IMR-90 (cell line): ENCODE measurements around the gene CTIF. TPM values are rescaled to one million over a fixed set of nuclear protein-coding genes. Genes with fewer than 3 reads are reported as not detected.

Experiments used
- ATAC-seq: fragments of 200-7000 bp; cut with Tn5 transposase; 2 replicates; pipeline ENCODE4 v1.9.1; 2020; ENCODE audit warnings: low read depth, mild to moderate bottlenecking, moderate library complexity
- BruUV-seq: library from RNA; stranded (reverse); fragments of 400-500 nt; replicated peaks from 2 replicates; lab custom pipeline; 2021; lab: Mats Ljungman, UMichigan
- CTCF ChIA-PET: fragments of 300-600 bp; formaldehyde crosslinking; extraction: SDS; loops from one replicate; lab custom pipeline; 2021; ENCODE audit warnings: antibody characterized with exemption; lab: Yijun Ruan, JAX
- POLR2A ChIA-PET: fragments of 300-600 bp; sonication (Branson Sonifier 250); formaldehyde crosslinking; loops from one replicate; lab custom pipeline; 2022; ENCODE audit warnings: antibody characterized with exemption; ENCODE audit not compliant: unreplicated experiment; lab: Charles Lee
- DNase-seq: peaks from one replicate; pipeline ENCODE4 v3.0.0; 2013
- H2AFZ ChIP-seq: replicated peaks from 2 replicates; pipeline ENCODE3; 2013; ENCODE audit warnings: low read length, mild to moderate bottlenecking; ENCODE audit not compliant: poor library complexity
- H2AK5ac ChIP-seq: 2 replicates; pipeline ENCODE4 v1.6.1; 2013; ENCODE audit warnings: low read depth, low read length, inconsistent platforms
- H2AK9ac ChIP-seq: replicated peaks from 2 replicates; pipeline ENCODE3; 2013; ENCODE audit warnings: mild to moderate bottlenecking, low read depth, low read length, moderate library complexity; ENCODE audit not compliant: poor library complexity
- H2BK120ac ChIP-seq: 2 replicates; pipeline ENCODE4 v1.6.1; 2013; ENCODE audit warnings: low read depth, low read length, inconsistent platforms
- H2BK15ac ChIP-seq: 3 replicates; pipeline ENCODE4 v1.6.1; 2013; ENCODE audit warnings: low read depth, low read length, inconsistent platforms
- H2BK20ac ChIP-seq: 2 replicates; pipeline ENCODE4 v1.6.1; 2013; ENCODE audit warnings: low read depth, mild to moderate bottlenecking, inconsistent platforms, low read length, moderate library complexity
- H2BK5ac ChIP-seq: 2 replicates; pipeline ENCODE4 v1.6.1; 2013; ENCODE audit warnings: mild to moderate bottlenecking, low read depth, low read length, inconsistent platforms; ENCODE audit not compliant: poor library complexity, severe bottlenecking
- H3K14ac ChIP-seq: replicated peaks from 2 replicates; pipeline ENCODE4 v1.6.1; 2013; ENCODE audit warnings: low read depth, low read length, inconsistent platforms
- H3K18ac ChIP-seq: 2 replicates; pipeline ENCODE4 v1.6.1; 2013; ENCODE audit warnings: low read depth, low read length, control low read depth
- H3K23ac ChIP-seq: 2 replicates; pipeline ENCODE4 v1.6.1; 2013; ENCODE audit warnings: low read depth, low read length, inconsistent platforms
- H3K27ac ChIP-seq: 2 replicates; pipeline ENCODE4 v1.5.1; 2013; ENCODE audit warnings: mild to moderate bottlenecking, control low read depth, low read length; ENCODE audit not compliant: insufficient read depth
- H3K27me3 ChIP-seq: 2 replicates; pipeline ENCODE4 v1.6.1; 2013; ENCODE audit warnings: low read length; ENCODE audit not compliant: control insufficient read depth, insufficient read depth
- H3K36me3 ChIP-seq: 2 replicates; pipeline ENCODE4 v1.6.1; 2013; ENCODE audit warnings: low read length, mixed read lengths; ENCODE audit not compliant: control insufficient read depth, insufficient read depth
- H3K4ac ChIP-seq: 2 replicates; pipeline ENCODE4 v1.6.1; 2013; ENCODE audit warnings: low read depth, low read length, inconsistent platforms
- H3K4me1 ChIP-seq: 2 replicates; pipeline ENCODE4 v1.6.1; 2013; ENCODE audit warnings: low read length, mixed read lengths; ENCODE audit not compliant: control insufficient read depth, insufficient read depth
- H3K4me2 ChIP-seq: 2 replicates; pipeline ENCODE4 v1.6.1; 2013; ENCODE audit warnings: low read depth, mild to moderate bottlenecking, control low read depth, low read length, moderate library complexity
- H3K4me3 ChIP-seq: 2 replicates; pipeline ENCODE4 v1.5.1; 2013; ENCODE audit warnings: low read depth, mild to moderate bottlenecking, control low read depth, low read length, moderate library complexity; ENCODE audit not compliant: insufficient read depth
- H3K56ac ChIP-seq: 2 replicates; pipeline ENCODE4 v1.6.1; 2013; ENCODE audit warnings: low read length, inconsistent platforms; ENCODE audit not compliant: insufficient read depth; ENCODE audit errors: extremely low read depth
- H3K79me1 ChIP-seq, 2 experiments: 2 replicates each; pipeline ENCODE4 v1.6.1; 2013; ENCODE audit warnings: low read length in 2 of 2, inconsistent platforms in 1 of 2, low read depth in 1 of 2
- H3K9ac ChIP-seq: 2 replicates; pipeline ENCODE4 v1.6.1; 2013; ENCODE audit warnings: low read depth, low read length, control low read depth
- H3K9me1 ChIP-seq: 2 replicates; pipeline ENCODE4 v1.6.1; 2013; ENCODE audit warnings: low read length, inconsistent platforms; ENCODE audit not compliant: insufficient read depth
- H3K9me3 ChIP-seq: 2 replicates; pipeline ENCODE4 v1.6.1; 2013; ENCODE audit warnings: low read length; ENCODE audit not compliant: control insufficient read depth, insufficient read depth
- H4K20me1 ChIP-seq: 2 replicates; pipeline ENCODE4 v1.6.1; 2013; ENCODE audit warnings: low read length, inconsistent platforms; ENCODE audit not compliant: insufficient read depth
- H4K5ac ChIP-seq: 2 replicates; pipeline ENCODE4 v1.6.1; 2013; ENCODE audit warnings: mild to moderate bottlenecking, low read depth, low read length, control low read depth
- H4K8ac ChIP-seq, 2 experiments: 2 replicates each; pipeline ENCODE4 v1.6.1; 2013; ENCODE audit warnings: low read depth in 2 of 2, low read length in 2 of 2, control low read depth in 1 of 2, inconsistent platforms in 1 of 2
- H4K91ac ChIP-seq: 2 replicates; pipeline ENCODE4 v1.6.1; 2013; ENCODE audit warnings: low read depth, low read length, inconsistent platforms; ENCODE audit not compliant: insufficient read depth
- BHLHE40 ChIP-seq: fragments of 150-350 bp; IDR thresholded peaks from 2 replicates; pipeline ENCODE4 v1.6.1; 2016; ENCODE audit warnings: mild to moderate bottlenecking, low read depth, low read length
- CEBPB ChIP-seq: IDR thresholded peaks from 2 replicates; pipeline ENCODE4 v1.6.1; 2012; ENCODE audit warnings: low read depth, low read length, improper control_type of control experiment
- CHD1 ChIP-seq: IDR thresholded peaks from 2 replicates; pipeline ENCODE4 v1.6.1; 2012; ENCODE audit warnings: low read depth, low read length, improper control_type of control experiment
- FOS ChIP-seq: fragments of 150-350 bp; IDR thresholded peaks from 2 replicates; pipeline ENCODE4 v1.6.1; 2016; ENCODE audit warnings: low read depth, low read length
- MAFK ChIP-seq: IDR thresholded peaks from 2 replicates; pipeline ENCODE4 v1.6.1; 2012; ENCODE audit warnings: low read depth, low read length, improper control_type of control experiment
- MXI1 ChIP-seq: IDR thresholded peaks from 2 replicates; pipeline ENCODE4 v1.6.1; 2012; ENCODE audit warnings: low read depth, mild to moderate bottlenecking, low read length, moderate library complexity, borderline replicate concordance
- NFE2L2 ChIP-seq: fragments of 150-350 bp; IDR thresholded peaks from 2 replicates; pipeline ENCODE4 v1.6.1; 2016; ENCODE audit warnings: low read depth, mild to moderate bottlenecking, low read length
- POLR2A ChIP-seq: IDR thresholded peaks from 2 replicates; pipeline ENCODE4 v1.6.1; 2012; ENCODE audit warnings: mild to moderate bottlenecking, low read depth, low read length
- RAD21 ChIP-seq: IDR thresholded peaks from 2 replicates; pipeline ENCODE4 v1.6.1; 2012; ENCODE audit warnings: low read length, improper control_type of control experiment
- RCOR1 ChIP-seq: IDR thresholded peaks from 2 replicates; pipeline ENCODE4 v1.6.1; 2012; ENCODE audit warnings: mild to moderate bottlenecking, low read length, improper control_type of control experiment; ENCODE audit not compliant: insufficient replicate concordance
- RFX5 ChIP-seq: IDR thresholded peaks from 2 replicates; pipeline ENCODE4 v1.8.0; 2012; ENCODE audit warnings: low read depth, mild to moderate bottlenecking, low read length, moderate library complexity
- SMC3 ChIP-seq: fragments of 150-350 bp; IDR thresholded peaks from 2 replicates; pipeline ENCODE4 v1.6.1; 2016; ENCODE audit warnings: low read depth, mild to moderate bottlenecking, antibody characterized with exemption, low read length, moderate library complexity
- WGBS, 2 experiments: methylation state at CpG; one replicate each; pipeline versions ENCODE4 v1.1.5 to v1.1.7; 2013; ENCODE audit warnings: missing lambda C conversion rate in 2 of 2; ENCODE audit not compliant: insufficient read length in 1 of 2; ENCODE audit errors: extremely low coverage in 2 of 2; 5-methylcytosine and 5-hydroxymethylcytosine counted together
- dilution Hi-C: fragments of 300-500 bp; cut with HindIII; formaldehyde crosslinking; loops from one replicate; pipeline ENCODE4 v1.14.3; 2018; ENCODE audit warnings: low sequenced_read_pairs; ENCODE audit not compliant: unreplicated experiment
- in situ Hi-C: fragments of 300-500 bp; cut with MboI; formaldehyde crosslinking; loops from 3 replicates; pipeline ENCODE4 v1.14.3; 2019; ENCODE audit warnings: low sequenced_read_pairs, inconsistent platforms, mixed read lengths
- intact Hi-C: fragments of 100-400 bp; cut with micrococcal nuclease; formaldehyde crosslinking; loops from 2 replicates; pipeline ENCODE4 v1.10.0; 2022
- polyA plus RNA-seq, 3 experiments: library from polyadenylated mRNA; depleted of rRNA; stranded (reverse); fragments of >200 nt; gene quantifications; 2 replicates each; pipeline ENCODE4 v1.2.3, GENCODE V29; 2012; ENCODE audit warnings: low replicate concordance in 1 of 3
- total RNA-seq: library from RNA; depleted of rRNA; stranded (reverse); fragments of >200 nt; gene quantifications from 2 replicates; pipeline ENCODE4 v1.2.3, GENCODE V29; 2012
- TF ChIP-seq, protein P1 (sequence below): fragments of 150-350 bp; IDR thresholded peaks from 2 replicates; pipeline ENCODE4 v1.6.1; 2016; ENCODE audit warnings: low read depth, mild to moderate bottlenecking, low read length, moderate library complexity, borderline replicate concordance
- TF ChIP-seq, protein P2 (sequence below): fragments of 150-350 bp; IDR thresholded peaks from 2 replicates; pipeline ENCODE4 v1.6.1; 2017; ENCODE audit warnings: mild to moderate bottlenecking, antibody characterized with exemption, low read length, low read depth
- TF ChIP-seq, protein P3 (sequence below): conservative IDR thresholded peaks from 2 replicates; pipeline ENCODE4 v1.5.1; 2012; ENCODE audit warnings: mild to moderate bottlenecking, low read depth, low read length, improper control_type of control experiment

Gene CTIF
- total and polyA plus RNA-seq, 2 of the 4 experiments (the other 2 are of a cell fraction), result 25.1 to 57.0 TPM

DNA sequence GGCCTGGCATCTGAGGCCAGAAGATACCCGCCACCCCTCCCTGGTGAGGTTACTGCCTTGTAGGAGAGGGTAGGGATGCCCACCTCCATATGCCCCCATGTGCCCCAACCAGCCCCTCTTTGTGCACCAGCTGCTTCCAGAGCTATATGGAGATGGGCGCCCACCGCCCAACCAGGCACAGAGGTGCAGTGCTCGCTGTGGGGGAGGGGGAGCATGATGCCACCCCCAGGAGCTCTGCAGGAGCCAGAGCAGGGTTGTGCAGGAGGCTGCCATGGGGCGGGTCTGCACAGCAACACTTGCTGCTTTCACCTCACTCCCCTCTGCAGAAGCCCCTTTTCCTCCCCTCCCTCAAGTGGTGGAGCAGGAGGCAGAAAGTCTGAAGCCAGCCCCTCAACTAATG lies 237.3 kb downstream of the CTIF start:
- H3K4me1 ChIP-seq, result peaks cover 29% of the 10 kb centered on the region
- dilution Hi-C loops (no loop called here), intact Hi-C loops (loop anchor here (2.0 to 5.0 kb wide), 2 partner anchors 403 to 461 kb away; no protein-coding TSS in a partner anchor), in situ Hi-C loops (no loop called here)
- CTCF ChIA-PET, result interaction anchor here (0.6 to 0.8 kb wide), 2 partner anchors 11 to 170 kb away, joined by 3 read pairs; no protein-coding TSS in a partner anchor
- H4K91ac ChIP-seq, result no peak overlapping the region
- H3K9ac ChIP-seq, result no peak overlapping the region
- H3K56ac ChIP-seq, result no peak overlapping the region
- no peak overlapping the region for H3K18ac ChIP-seq
- no peak overlapping the region for H2BK20ac ChIP-seq
- H3K27me3 ChIP-seq, result no peaks in the 10 kb centered on the region
- H2BK120ac ChIP-seq, result no peak overlapping the region
- POLR2A ChIA-PET, result interaction anchor here (0.6 kb wide), 1 partner anchor 266 kb away, joined by 3 read pairs; no protein-coding TSS in a partner anchor
- DNase-seq (no peak), ATAC-seq (no peak)
- no peak overlapping the region for H4K8ac ChIP-seq
- peaks cover 24 to 83% of the 10 kb centered on the region in 2 experiments for H3K79me1 ChIP-seq
- no peak overlapping the region for H3K27ac ChIP-seq
- WGBS, 2 experiments, result 92% methylated on average over 2 of the region's 5 CpGs; no CpG with 5 or more reads in 1 of the 2 experiments
- no peak overlapping the region for H2BK5ac ChIP-seq
- peaks cover 55% of the 10 kb centered on the region for H4K20me1 ChIP-seq
- TF ChIP-seq, protein P1, sequence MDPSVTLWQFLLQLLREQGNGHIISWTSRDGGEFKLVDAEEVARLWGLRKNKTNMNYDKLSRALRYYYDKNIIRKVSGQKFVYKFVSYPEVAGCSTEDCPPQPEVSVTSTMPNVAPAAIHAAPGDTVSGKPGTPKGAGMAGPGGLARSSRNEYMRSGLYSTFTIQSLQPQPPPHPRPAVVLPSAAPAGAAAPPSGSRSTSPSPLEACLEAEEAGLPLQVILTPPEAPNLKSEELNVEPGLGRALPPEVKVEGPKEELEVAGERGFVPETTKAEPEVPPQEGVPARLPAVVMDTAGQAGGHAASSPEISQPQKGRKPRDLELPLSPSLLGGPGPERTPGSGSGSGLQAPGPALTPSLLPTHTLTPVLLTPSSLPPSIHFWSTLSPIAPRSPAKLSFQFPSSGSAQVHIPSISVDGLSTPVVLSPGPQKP, result no peak
- TF ChIP-seq MAFK, result no peak
- TF ChIP-seq RAD21, result no peak
- no peak for TF ChIP-seq RFX5
- no peak for TF ChIP-seq SMC3
- TF ChIP-seq, protein P2, sequence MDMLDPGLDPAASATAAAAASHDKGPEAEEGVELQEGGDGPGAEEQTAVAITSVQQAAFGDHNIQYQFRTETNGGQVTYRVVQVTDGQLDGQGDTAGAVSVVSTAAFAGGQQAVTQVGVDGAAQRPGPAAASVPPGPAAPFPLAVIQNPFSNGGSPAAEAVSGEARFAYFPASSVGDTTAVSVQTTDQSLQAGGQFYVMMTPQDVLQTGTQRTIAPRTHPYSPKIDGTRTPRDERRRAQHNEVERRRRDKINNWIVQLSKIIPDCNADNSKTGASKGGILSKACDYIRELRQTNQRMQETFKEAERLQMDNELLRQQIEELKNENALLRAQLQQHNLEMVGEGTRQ, result no peak
- TF ChIP-seq BHLHE40, result no peak
- no peak for TF ChIP-seq RCOR1
- TF ChIP-seq NFE2L2, result no peak
- TF ChIP-seq CHD1, result no peak
- TF ChIP-seq MXI1, result no peak
- TF ChIP-seq POLR2A, result no peak
- TF ChIP-seq, protein P3, sequence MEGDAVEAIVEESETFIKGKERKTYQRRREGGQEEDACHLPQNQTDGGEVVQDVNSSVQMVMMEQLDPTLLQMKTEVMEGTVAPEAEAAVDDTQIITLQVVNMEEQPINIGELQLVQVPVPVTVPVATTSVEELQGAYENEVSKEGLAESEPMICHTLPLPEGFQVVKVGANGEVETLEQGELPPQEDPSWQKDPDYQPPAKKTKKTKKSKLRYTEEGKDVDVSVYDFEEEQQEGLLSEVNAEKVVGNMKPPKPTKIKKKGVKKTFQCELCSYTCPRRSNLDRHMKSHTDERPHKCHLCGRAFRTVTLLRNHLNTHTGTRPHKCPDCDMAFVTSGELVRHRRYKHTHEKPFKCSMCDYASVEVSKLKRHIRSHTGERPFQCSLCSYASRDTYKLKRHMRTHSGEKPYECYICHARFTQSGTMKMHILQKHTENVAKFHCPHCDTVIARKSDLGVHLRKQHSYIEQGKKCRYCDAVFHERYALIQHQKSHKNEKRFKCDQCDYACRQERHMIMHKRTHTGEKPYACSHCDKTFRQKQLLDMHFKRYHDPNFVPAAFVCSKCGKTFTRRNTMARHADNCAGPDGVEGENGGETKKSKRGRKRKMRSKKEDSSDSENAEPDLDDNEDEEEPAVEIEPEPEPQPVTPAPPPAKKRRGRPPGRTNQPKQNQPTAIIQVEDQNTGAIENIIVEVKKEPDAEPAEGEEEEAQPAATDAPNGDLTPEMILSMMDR, result no peak
- TF ChIP-seq CEBPB, result no peak
- TF ChIP-seq FOS, result no peak
- BruUV-seq, result no TSS peak
- no peak overlapping the region for H2AFZ ChIP-seq
- no peak overlapping the region for H3K4me2 ChIP-seq
- no peak overlapping the region for H3K4me3 ChIP-seq
- H3K23ac ChIP-seq, result no peak overlapping the region
- H4K5ac ChIP-seq, result no peak overlapping the region
- H2BK15ac ChIP-seq, result no peak overlapping the region
- no peak overlapping the region for H2AK9ac ChIP-seq
- H3K9me3 ChIP-seq, result no peaks in the 10 kb centered on the region
- no peak overlapping the region for H3K4ac ChIP-seq
- H3K36me3 ChIP-seq, result peaks cover 24% of the 10 kb centered on the region
- H3K9me1 ChIP-seq, result peaks cover 27% of the 10 kb centered on the region
- H2AK5ac ChIP-seq, result no peak overlapping the region
- no peak overlapping the region for H3K14ac ChIP-seq
